ENCODE data around the gene UVRAG. TPM values are rescaled to one million over a fixed set of nuclear protein-coding genes. Genes with fewer than 3 reads are reported as not detected.

UVRAG gene
- total and polyA plus RNA-seq, 2 of the 13 experiments (the other 11 are each of a cell fraction or from before 2014, with no cell fraction given): 9.7 to 17.3 TPM

DNA sequence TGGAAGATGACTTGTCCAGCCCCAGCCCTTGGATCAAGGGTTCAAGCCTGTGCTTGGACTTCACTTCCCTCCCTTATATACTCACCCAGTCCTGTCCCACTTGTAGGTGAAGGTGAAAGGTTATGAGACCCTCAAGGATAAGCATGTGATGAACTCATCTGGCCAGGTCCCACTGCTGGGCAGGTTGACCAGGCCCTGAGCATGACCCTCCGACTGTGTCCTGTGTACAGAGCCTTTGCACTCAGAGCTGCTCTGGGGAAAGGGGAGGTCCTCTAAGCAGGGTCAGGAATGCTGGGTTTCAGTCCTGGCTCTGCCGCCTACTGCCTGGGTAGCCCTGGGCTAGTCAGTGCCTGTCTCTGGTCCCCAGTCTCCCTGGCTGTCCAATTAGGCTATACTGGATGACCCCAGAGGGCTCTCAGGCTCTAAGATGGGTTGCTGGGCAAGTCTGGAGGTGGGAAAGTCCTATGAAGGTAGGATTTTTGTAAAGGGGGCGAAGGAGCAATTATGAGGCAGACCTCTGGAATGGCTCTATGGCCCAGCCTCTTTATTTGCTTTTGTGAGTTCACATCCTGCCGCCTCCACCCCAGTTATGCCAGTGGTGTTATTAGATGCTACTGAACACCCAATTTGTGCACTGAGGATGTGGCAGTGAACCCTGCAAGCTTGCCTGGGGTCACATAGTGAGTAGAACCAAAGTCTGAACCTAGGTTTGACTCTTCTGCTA, 32.3 kb upstream of the UVRAG start (continued):
- TF ChIP-seq, protein P1, sequence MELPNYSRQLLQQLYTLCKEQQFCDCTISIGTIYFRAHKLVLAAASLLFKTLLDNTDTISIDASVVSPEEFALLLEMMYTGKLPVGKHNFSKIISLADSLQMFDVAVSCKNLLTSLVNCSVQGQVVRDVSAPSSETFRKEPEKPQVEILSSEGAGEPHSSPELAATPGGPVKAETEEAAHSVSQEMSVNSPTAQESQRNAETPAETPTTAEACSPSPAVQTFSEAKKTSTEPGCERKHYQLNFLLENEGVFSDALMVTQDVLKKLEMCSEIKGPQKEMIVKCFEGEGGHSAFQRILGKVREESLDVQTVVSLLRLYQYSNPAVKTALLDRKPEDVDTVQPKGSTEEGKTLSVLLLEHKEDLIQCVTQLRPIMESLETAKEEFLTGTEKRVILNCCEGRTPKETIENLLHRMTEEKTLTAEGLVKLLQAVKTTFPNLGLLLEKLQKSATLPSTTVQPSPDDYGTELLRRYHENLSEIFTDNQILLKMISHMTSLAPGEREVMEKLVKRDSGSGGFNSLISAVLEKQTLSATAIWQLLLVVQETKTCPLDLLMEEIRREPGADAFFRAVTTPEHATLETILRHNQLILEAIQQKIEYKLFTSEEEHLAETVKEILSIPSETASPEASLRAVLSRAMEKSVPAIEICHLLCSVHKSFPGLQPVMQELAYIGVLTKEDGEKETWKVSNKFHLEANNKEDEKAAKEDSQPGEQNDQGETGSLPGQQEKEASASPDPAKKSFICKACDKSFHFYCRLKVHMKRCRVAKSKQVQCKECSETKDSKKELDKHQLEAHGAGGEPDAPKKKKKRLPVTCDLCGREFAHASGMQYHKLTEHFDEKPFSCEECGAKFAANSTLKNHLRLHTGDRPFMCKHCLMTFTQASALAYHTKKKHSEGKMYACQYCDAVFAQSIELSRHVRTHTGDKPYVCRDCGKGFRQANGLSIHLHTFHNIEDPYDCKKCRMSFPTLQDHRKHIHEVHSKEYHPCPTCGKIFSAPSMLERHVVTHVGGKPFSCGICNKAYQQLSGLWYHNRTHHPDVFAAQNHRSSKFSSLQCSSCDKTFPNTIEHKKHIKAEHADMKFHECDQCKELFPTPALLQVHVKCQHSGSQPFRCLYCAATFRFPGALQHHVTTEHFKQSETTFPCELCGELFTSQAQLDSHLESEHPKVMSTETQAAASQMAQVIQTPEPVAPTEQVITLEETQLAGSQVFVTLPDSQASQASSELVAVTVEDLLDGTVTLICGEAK (IDR thresholded peaks at IDR 0.05): no peak
- TF ChIP-seq, protein P1 (CRISPR knock-in tag; IDR thresholded peaks at IDR 0.05): no peak
- no peak for TF ChIP-seq ZNF207 (IDR thresholded peaks at IDR 0.05; ENCODE audit: borderline replicate concordance)
- no peak for TF ChIP-seq ZFP36 (IDR thresholded peaks at IDR 0.05; ENCODE audit: borderline replicate concordance, low read depth, low read length, partially characterized antibody)
- TF ChIP-seq, protein P2, sequence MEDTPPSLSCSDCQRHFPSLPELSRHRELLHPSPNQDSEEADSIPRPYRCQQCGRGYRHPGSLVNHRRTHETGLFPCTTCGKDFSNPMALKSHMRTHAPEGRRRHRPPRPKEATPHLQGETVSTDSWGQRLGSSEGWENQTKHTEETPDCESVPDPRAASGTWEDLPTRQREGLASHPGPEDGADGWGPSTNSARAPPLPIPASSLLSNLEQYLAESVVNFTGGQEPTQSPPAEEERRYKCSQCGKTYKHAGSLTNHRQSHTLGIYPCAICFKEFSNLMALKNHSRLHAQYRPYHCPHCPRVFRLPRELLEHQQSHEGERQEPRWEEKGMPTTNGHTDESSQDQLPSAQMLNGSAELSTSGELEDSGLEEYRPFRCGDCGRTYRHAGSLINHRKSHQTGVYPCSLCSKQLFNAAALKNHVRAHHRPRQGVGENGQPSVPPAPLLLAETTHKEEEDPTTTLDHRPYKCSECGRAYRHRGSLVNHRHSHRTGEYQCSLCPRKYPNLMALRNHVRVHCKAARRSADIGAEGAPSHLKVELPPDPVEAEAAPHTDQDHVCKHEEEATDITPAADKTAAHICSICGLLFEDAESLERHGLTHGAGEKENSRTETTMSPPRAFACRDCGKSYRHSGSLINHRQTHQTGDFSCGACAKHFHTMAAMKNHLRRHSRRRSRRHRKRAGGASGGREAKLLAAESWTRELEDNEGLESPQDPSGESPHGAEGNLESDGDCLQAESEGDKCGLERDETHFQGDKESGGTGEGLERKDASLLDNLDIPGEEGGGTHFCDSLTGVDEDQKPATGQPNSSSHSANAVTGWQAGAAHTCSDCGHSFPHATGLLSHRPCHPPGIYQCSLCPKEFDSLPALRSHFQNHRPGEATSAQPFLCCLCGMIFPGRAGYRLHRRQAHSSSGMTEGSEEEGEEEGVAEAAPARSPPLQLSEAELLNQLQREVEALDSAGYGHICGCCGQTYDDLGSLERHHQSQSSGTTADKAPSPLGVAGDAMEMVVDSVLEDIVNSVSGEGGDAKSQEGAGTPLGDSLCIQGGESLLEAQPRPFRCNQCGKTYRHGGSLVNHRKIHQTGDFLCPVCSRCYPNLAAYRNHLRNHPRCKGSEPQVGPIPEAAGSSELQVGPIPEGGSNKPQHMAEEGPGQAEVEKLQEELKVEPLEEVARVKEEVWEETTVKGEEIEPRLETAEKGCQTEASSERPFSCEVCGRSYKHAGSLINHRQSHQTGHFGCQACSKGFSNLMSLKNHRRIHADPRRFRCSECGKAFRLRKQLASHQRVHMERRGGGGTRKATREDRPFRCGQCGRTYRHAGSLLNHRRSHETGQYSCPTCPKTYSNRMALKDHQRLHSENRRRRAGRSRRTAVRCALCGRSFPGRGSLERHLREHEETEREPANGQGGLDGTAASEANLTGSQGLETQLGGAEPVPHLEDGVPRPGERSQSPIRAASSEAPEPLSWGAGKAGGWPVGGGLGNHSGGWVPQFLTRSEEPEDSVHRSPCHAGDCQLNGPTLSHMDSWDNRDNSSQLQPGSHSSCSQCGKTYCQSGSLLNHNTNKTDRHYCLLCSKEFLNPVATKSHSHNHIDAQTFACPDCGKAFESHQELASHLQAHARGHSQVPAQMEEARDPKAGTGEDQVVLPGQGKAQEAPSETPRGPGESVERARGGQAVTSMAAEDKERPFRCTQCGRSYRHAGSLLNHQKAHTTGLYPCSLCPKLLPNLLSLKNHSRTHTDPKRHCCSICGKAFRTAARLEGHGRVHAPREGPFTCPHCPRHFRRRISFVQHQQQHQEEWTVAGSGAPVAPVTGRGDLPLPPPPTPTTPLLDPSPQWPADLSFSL (CRISPR knock-in tag; IDR thresholded peaks at IDR 0.05): no peak; the same call in 1 of the 2 replicates
- no peak for TF ChIP-seq ZNF850 (CRISPR knock-in tag; conservative IDR thresholded peaks at IDR 0.05)
- TF ChIP-seq, protein P3, sequence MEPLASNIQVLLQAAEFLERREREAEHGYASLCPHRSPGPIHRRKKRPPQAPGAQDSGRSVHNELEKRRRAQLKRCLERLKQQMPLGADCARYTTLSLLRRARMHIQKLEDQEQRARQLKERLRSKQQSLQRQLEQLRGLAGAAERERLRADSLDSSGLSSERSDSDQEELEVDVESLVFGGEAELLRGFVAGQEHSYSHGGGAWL (CRISPR knock-in tag; IDR thresholded peaks at IDR 0.05): no peak
- TF ChIP-seq, protein P4, sequence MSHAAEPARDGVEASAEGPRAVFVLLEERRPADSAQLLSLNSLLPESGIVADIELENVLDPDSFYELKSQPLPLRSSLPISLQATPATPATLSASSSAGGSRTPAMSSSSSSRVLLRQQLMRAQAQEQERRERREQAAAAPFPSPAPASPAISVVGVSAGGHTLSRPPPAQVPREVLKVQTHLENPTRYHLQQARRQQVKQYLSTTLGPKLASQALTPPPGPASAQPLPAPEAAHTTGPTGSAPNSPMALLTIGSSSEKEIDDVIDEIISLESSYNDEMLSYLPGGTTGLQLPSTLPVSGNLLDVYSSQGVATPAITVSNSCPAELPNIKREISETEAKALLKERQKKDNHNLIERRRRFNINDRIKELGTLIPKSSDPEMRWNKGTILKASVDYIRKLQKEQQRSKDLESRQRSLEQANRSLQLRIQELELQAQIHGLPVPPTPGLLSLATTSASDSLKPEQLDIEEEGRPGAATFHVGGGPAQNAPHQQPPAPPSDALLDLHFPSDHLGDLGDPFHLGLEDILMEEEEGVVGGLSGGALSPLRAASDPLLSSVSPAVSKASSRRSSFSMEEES (CRISPR knock-in tag; IDR thresholded peaks at IDR 0.05): peak; percentile 29; the same call in 1 of the 2 replicates

Data from HepG2 (cell line).